Neural cell (in vitro differentiated cells): ENCODE data around the gene FGD5. TPM values are rescaled to one million over a fixed set of nuclear protein-coding genes. Genes with fewer than 3 reads are reported as not detected.

Experiments
- H2AFZ ChIP-seq: fragments of 200-600, 300-800 bp; sonication (generic), shearing (Covaris generic); 2 replicates; pipeline ENCODE4 v1.6.0; 2014; ENCODE audit warnings: low read depth, mild to moderate bottlenecking, antibody characterized with exemption, low read length, moderate library complexity
- H3F3A ChIP-seq: fragments of 200-600 bp; shearing (Covaris generic); 2 replicates; pipeline ENCODE4 v1.6.1; 2016; ENCODE audit warnings: mild to moderate bottlenecking, moderate library complexity, mixed read lengths, antibody characterized with exemption, low read length; ENCODE audit not compliant: insufficient read depth, poor library complexity, severe bottlenecking
- H3K27ac ChIP-seq: fragments of 200-600, 300-800 bp; sonication (generic), shearing (Covaris generic); 2 replicates; pipeline ENCODE4 v1.5.1; 2014; ENCODE audit warnings: mild to moderate bottlenecking, low read length, moderate library complexity
- H3K27me3 ChIP-seq: fragments of 300-800, 200-600 bp; sonication (generic), shearing (Covaris generic); 2 replicates; pipeline ENCODE4 v1.6.0; 2014; ENCODE audit warnings: mild to moderate bottlenecking, low read depth, low read length, moderate library complexity; ENCODE audit not compliant: insufficient read depth
- H3K36me3 ChIP-seq: fragments of 300-800, 200-600 bp; sonication (generic), shearing (Covaris generic); 2 replicates; pipeline ENCODE4 v1.5.1; 2014; ENCODE audit warnings: mild to moderate bottlenecking, antibody characterized with exemption, low read length, moderate library complexity; ENCODE audit not compliant: insufficient read depth
- H3K4me2 ChIP-seq: fragments of 300-800, 200-600 bp; sonication (generic), shearing (Covaris generic); 2 replicates; pipeline ENCODE4 v1.6.0; 2014; ENCODE audit warnings: mild to moderate bottlenecking, low read length
- H3K4me3 ChIP-seq: fragments of 300-800, 200-600 bp; sonication (generic), shearing (Covaris generic); 2 replicates; pipeline ENCODE4 v1.5.1; 2014; ENCODE audit warnings: mild to moderate bottlenecking, low read length, moderate library complexity
- H3K79me2 ChIP-seq: fragments of 200-600 bp; shearing (Covaris generic); replicated peaks from 2 replicates; pipeline ENCODE4 v1.6.0; 2014; ENCODE audit warnings: mild to moderate bottlenecking, low read length, moderate library complexity; ENCODE audit not compliant: insufficient read depth
- H3K9ac ChIP-seq: fragments of 300-800, 200-600 bp; sonication (generic), shearing (Covaris generic); 2 replicates; pipeline ENCODE4 v1.6.1; 2016; ENCODE audit warnings: mild to moderate bottlenecking, low read length, mixed read lengths
- H3K9me2 ChIP-seq: fragments of 200-600 bp; shearing (Covaris generic); 2 replicates; pipeline ENCODE4 v1.6.1; 2016; ENCODE audit warnings: mild to moderate bottlenecking, low read length, mixed read lengths; ENCODE audit not compliant: insufficient read depth
- H3K9me3 ChIP-seq: fragments of 200-600, 300-800 bp; sonication (generic), shearing (Covaris generic); 2 replicates; pipeline ENCODE4 v1.6.1; 2016; ENCODE audit warnings: mild to moderate bottlenecking, mixed run types, low read length, moderate library complexity, mixed read lengths
- H4K20me1 ChIP-seq: fragments of 200-600 bp; shearing (Covaris generic); 2 replicates; pipeline ENCODE4 v1.6.1; 2016; ENCODE audit warnings: mild to moderate bottlenecking, mixed run types; ENCODE audit not compliant: insufficient read depth
- CTCF ChIP-seq: fragments of 450-650 bp; IDR thresholded peaks from 2 replicates; pipeline ENCODE4 v1.5.1; 2014; ENCODE audit warnings: antibody characterized with exemption, mild to moderate bottlenecking, moderate library complexity; ENCODE audit not compliant: poor library complexity, severe bottlenecking
- EP300 ChIP-seq: fragments of 450-650 bp; conservative IDR thresholded peaks from 2 replicates; pipeline ENCODE4 v1.6.1; 2014; ENCODE audit warnings: antibody characterized with exemption, mild to moderate bottlenecking, moderate library complexity; ENCODE audit not compliant: poor library complexity, severe bottlenecking
- EZH2 ChIP-seq: fragments of 200-600, 300-800 bp; shearing (Covaris generic), sonication (generic); IDR thresholded peaks from 2 replicates; pipeline ENCODE4 v1.6.1; 2014; ENCODE audit warnings: antibody characterized with exemption, low read length, borderline replicate concordance, mild to moderate bottlenecking; ENCODE audit not compliant: insufficient read depth, poor library complexity, severe bottlenecking
- MXI1 ChIP-seq: fragments of 450-650 bp; conservative IDR thresholded peaks from 2 replicates; pipeline ENCODE4 v1.6.1; 2014; ENCODE audit warnings: antibody characterized with exemption, mild to moderate bottlenecking; ENCODE audit not compliant: poor library complexity, severe bottlenecking
- POLR2AphosphoS5 ChIP-seq: IDR thresholded peaks from 2 replicates; pipeline ENCODE4 v1.6.1; 2012
- RAD21 ChIP-seq: fragments of 450-650 bp; conservative IDR thresholded peaks from 2 replicates; pipeline ENCODE4 v1.6.1; 2014; ENCODE audit warnings: antibody characterized with exemption, mild to moderate bottlenecking, moderate library complexity
- SMC3 ChIP-seq: fragments of 450-650 bp; conservative IDR thresholded peaks from 2 replicates; pipeline ENCODE4 v1.6.1; 2014; ENCODE audit warnings: antibody characterized with exemption, mild to moderate bottlenecking, moderate library complexity; ENCODE audit not compliant: poor library complexity
- TAF1 ChIP-seq: IDR thresholded peaks from 2 replicates; pipeline ENCODE4 v1.6.1; 2012; ENCODE audit warnings: low read depth
- polyA plus RNA-seq: library from polyadenylated mRNA; depleted of rRNA; stranded (reverse); fragments of >200 nt; gene quantifications from 2 replicates; pipeline ENCODE4 v1.2.3, GENCODE V29; 2014
- TF ChIP-seq, protein P1 (sequence below): IDR thresholded peaks from 2 replicates; pipeline ENCODE4 v1.6.1; 2012; ENCODE audit warnings: borderline replicate concordance

The FGD5 gene
- polyA plus RNA-seq, 1 donor from 2014 or later = not detected

- no peaks in the 10 kb centered on the region for H3K9me3 ChIP-seq
- H2AFZ ChIP-seq = no peak overlapping the region
- TF ChIP-seq TAF1 (no peak), SMC3 (no peak), MXI1 (no peak), EP300 (no peak), EZH2 (no peak), CTCF (no peak), POLR2AphosphoS5 (no peak), RAD21 (no peak)
- TF ChIP-seq, protein P1, sequence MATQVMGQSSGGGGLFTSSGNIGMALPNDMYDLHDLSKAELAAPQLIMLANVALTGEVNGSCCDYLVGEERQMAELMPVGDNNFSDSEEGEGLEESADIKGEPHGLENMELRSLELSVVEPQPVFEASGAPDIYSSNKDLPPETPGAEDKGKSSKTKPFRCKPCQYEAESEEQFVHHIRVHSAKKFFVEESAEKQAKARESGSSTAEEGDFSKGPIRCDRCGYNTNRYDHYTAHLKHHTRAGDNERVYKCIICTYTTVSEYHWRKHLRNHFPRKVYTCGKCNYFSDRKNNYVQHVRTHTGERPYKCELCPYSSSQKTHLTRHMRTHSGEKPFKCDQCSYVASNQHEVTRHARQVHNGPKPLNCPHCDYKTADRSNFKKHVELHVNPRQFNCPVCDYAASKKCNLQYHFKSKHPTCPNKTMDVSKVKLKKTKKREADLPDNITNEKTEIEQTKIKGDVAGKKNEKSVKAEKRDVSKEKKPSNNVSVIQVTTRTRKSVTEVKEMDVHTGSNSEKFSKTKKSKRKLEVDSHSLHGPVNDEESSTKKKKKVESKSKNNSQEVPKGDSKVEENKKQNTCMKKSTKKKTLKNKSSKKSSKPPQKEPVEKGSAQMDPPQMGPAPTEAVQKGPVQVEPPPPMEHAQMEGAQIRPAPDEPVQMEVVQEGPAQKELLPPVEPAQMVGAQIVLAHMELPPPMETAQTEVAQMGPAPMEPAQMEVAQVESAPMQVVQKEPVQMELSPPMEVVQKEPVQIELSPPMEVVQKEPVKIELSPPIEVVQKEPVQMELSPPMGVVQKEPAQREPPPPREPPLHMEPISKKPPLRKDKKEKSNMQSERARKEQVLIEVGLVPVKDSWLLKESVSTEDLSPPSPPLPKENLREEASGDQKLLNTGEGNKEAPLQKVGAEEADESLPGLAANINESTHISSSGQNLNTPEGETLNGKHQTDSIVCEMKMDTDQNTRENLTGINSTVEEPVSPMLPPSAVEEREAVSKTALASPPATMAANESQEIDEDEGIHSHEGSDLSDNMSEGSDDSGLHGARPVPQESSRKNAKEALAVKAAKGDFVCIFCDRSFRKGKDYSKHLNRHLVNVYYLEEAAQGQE = no peak
- H3K27me3 ChIP-seq = no peaks in the 10 kb centered on the region
- no peak overlapping the region for H3K27ac ChIP-seq
- H3K4me2 ChIP-seq = no peak overlapping the region
- H3K9ac ChIP-seq = no peak overlapping the region
- H3K9me2 ChIP-seq = no peaks in the 10 kb centered on the region
- H3K36me3 ChIP-seq = no peaks in the 10 kb centered on the region
- H3K79me2 ChIP-seq = no peaks in the 10 kb centered on the region
- H4K20me1 ChIP-seq = no peaks in the 10 kb centered on the region
- no peak overlapping the region for H3K4me3 ChIP-seq
- no peaks in the 10 kb centered on the region for H3F3A ChIP-seq
These were observed 46.1 kb upstream of the FGD5 start for GRCh38 chr3:14772533-14773138.

DNA sequence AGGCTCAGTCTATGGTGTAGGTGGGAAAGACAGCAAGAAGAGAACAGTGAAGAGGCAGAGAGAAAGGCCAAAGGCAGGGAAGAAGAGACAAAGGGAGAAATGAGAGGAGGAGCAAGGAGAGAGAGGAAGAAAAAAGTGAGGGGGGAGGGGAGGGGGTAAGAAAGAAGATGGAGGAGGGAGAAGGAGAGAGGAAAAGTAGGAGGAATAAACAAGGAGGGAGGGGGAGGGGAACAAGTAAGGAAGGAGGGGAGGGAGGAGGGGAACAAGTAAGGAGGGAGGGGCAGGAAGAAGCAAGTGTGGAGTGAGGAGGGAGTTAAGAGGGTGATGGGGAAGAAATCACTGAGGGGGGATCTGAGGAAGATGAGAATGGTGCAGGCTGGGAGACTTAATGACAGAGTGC lies 45.5 kb upstream of the FGD5 start:
- TF ChIP-seq CTCF (no peak), EZH2 (no peak), MXI1 (no peak), RAD21 (no peak), POLR2AphosphoS5 (no peak), EP300 (no peak), SMC3 (no peak), TAF1 (no peak)
- TF ChIP-seq, protein P1 = no peak
- H3K9ac ChIP-seq = no peak overlapping the region
- no peak overlapping the region for H3K4me2 ChIP-seq
- no peaks in the 10 kb centered on the region for H3K27me3 ChIP-seq
- no peak overlapping the region for H2AFZ ChIP-seq
- no peaks in the 10 kb centered on the region for H3F3A ChIP-seq
- no peak overlapping the region for H3K4me3 ChIP-seq
- no peaks in the 10 kb centered on the region for H4K20me1 ChIP-seq
- no peaks in the 10 kb centered on the region for H3K36me3 ChIP-seq
- no peak overlapping the region for H3K27ac ChIP-seq
- H3K9me3 ChIP-seq = no peaks in the 10 kb centered on the region
- H3K9me2 ChIP-seq = no peaks in the 10 kb centered on the region
- no peaks in the 10 kb centered on the region for H3K79me2 ChIP-seq
